Kidney epithelial cell (primary cell): ENCODE data around the gene MCRS1. TPM values are rescaled to one million over a fixed set of nuclear protein-coding genes. Genes with fewer than 3 reads are reported as not detected.

Experiments
- DNase-seq: peaks from one replicate; pipeline ENCODE4 v3.0.0-alpha.2; 2010; ENCODE audit warnings: low read depth
- H3K27me3 ChIP-seq: 2 replicates; pipeline ENCODE4 v1.6.0; 2011; ENCODE audit warnings: low read length; ENCODE audit not compliant: control insufficient read depth, insufficient read depth
- H3K36me3 ChIP-seq: 2 replicates; pipeline ENCODE4 v1.5.1; 2011; ENCODE audit warnings: low read length; ENCODE audit not compliant: control insufficient read depth, insufficient read depth
- H3K4me3 ChIP-seq: 2 replicates; pipeline ENCODE4 v1.5.1; 2011; ENCODE audit warnings: low read depth, mild to moderate bottlenecking, control low read depth, low read length
- total RNA-seq: library from RNA; depleted of rRNA; stranded (reverse); fragments of >200 nt; gene quantifications from 2 replicates; pipeline ENCODE4 v1.2.3, GENCODE V29; 2015
- TF ChIP-seq, protein P1 (sequence below): IDR thresholded peaks from 2 replicates; pipeline ENCODE4 v1.5.1; 2011; ENCODE audit warnings: mild to moderate bottlenecking, moderate library complexity, low read length, control low read depth, inconsistent platforms; ENCODE audit not compliant: insufficient read depth, poor library complexity, severe bottlenecking

MCRS1 gene
- total RNA-seq, 1 donor from 2014 or later = 79.7 TPM

DNA sequence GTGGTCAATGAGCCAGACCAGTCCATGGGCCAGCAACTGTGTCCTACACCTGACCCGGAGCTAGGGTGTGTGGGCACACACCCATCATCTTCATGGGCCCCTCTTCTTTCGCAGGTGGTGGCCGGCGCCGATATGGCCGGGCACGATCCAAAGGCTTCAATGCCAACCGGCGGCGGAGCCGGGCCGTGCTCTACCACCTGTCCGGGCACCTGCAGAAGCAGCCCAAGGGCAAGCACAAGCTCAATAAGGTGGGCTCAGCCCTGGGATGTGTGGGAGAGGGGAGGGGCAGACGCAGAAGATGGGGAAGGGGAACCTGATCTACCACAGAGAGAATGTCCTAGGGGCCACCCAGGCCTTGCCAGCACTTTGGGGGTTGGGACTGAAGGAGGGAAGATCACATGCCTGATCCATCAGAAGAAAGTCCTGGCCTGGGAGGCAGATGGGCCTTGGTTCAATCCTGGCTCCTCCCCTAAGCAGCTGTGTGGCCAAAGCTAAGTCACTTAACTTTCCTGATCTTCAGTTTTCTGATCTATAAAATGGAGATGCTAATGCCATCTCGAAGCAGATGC, 25.3 kb downstream of the MCRS1 start:
- no peaks in the 10 kb centered on the region for H3K36me3 ChIP-seq

DNA sequence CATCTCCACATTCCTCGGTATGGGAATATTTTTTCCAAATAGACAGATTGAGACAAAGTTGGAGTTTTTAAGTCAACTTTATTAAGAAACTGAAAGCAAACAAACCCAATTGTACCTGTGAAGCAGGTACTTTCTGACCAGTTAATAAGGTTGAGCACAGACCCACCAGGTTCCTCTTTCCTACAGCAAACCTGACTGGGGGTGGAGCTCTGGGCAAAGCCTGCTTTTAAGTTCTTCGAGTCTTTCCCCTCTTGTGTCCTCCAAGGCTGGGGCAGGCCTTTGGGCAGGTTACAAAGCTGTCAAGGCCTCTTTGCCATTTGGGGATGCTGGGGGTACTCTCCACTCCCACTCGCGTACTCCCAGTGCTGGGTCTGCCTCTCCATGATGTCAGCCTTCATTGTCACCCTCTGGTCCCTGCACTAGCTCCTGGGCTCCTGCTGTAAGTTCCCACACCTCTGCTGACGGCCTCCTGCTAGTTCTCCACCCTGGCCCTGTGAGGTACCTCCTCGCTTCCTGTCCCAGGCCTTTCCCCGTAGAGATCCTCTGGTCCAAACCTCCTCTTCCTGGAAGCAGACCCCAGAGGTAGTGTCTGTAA, 25.9 kb downstream of the MCRS1 start:
- peaks cover 72% of the 10 kb centered on the region for H3K27me3 ChIP-seq
- DNase-seq = no peak
- H3K4me3 ChIP-seq = no peak overlapping the region
- TF ChIP-seq, protein P1, sequence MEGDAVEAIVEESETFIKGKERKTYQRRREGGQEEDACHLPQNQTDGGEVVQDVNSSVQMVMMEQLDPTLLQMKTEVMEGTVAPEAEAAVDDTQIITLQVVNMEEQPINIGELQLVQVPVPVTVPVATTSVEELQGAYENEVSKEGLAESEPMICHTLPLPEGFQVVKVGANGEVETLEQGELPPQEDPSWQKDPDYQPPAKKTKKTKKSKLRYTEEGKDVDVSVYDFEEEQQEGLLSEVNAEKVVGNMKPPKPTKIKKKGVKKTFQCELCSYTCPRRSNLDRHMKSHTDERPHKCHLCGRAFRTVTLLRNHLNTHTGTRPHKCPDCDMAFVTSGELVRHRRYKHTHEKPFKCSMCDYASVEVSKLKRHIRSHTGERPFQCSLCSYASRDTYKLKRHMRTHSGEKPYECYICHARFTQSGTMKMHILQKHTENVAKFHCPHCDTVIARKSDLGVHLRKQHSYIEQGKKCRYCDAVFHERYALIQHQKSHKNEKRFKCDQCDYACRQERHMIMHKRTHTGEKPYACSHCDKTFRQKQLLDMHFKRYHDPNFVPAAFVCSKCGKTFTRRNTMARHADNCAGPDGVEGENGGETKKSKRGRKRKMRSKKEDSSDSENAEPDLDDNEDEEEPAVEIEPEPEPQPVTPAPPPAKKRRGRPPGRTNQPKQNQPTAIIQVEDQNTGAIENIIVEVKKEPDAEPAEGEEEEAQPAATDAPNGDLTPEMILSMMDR = no peak
- H3K36me3 ChIP-seq = no peaks in the 10 kb centered on the region

More for the DNA sequence above, 25.3 kb downstream of the MCRS1 start:
- no peak for DNase-seq
- Histone ChIP-seq H3K27me3 (peaks cover 72% of the 10 kb centered on the region), H3K4me3 (no peak overlapping the region)
- TF ChIP-seq, protein P1 = no peak

DNA sequence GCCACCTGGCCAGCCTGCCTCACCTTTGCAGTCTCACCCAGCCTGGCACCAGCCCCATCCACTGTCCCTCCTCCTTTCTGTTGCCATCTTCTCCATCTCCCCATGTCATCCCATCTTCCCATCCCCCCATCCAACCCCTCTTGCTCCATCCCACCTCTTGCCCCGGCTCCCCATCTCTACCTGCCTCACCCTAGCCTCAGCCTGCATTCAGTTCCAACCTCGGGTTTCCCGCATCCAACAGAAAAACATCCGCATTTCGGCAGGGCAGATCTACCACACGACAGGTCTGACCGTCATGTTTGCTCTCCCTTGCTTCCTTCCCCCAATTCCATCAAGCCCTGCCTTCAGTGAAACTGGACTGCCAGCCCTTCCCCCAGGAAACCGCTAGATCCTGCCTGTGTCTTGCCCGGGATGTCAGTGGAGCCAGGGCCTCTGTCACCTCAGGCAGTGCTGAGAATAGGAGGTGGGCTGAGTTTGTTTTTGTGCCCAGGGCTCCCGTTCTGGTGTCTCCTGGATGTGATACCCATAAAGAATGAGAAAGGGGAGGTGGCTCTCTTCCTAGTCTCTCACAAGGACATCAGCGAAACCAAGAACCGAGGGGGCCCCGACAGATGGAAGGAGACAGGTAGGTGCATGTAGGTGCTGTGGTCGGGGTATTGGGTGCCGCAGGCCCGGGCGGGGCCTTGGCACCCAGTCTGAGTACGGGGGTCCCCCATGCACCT, 26.6 kb downstream of the MCRS1 start:
- Histone ChIP-seq H3K4me3 (no peak overlapping the region), H3K36me3 (no peaks in the 10 kb centered on the region), H3K27me3 (peaks cover 71% of the 10 kb centered on the region)
- DNase-seq = no peak
- TF ChIP-seq, protein P1 = no peak

DNA sequence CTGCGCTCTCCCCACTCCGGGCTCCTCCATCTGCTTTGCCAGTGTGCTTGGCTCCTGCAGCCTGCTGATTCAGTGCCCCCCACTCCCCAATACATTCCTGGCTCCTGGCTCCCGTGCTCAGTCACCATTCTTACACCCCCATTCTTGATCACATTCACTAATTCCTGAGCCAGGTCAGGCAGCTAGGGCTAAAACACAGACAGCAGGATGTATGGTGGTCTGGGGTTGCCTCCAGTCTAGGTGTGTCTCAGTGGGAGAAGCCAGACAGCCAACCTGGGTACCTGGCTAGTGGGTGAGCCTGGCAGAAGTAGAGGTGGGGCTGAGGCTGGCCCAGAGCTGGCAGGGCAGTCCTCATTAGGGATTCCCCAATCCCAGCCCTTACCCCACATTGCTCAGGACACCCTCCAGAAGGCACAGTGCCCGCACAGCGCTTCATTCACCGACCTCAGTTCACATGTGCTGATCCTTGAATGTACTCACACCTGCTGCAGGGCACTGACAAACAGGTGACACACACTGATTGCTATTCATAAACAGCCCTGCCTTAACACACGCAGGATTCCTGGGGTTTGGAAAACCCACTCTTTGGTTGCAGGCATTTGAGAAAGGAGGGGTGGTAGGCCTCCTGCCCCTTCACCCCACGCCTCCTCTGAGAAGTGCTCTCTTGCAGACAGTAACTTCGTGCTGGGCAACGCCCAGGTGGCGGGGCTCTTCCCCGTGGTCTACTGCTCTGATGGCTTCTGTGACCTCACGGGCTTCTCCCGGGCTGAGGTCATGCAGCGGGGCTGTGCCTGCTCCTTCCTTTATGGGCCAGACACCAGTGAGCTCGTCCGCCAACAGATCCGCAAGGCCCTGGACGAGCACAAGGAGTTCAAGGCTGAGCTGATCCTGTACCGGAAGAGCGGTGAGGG, 27.5 kb downstream of the MCRS1 start:
- TF ChIP-seq, protein P1 = no peak
- H3K4me3 ChIP-seq = no peak overlapping the region
- peaks cover 63% of the 10 kb centered on the region for H3K27me3 ChIP-seq

DNA sequence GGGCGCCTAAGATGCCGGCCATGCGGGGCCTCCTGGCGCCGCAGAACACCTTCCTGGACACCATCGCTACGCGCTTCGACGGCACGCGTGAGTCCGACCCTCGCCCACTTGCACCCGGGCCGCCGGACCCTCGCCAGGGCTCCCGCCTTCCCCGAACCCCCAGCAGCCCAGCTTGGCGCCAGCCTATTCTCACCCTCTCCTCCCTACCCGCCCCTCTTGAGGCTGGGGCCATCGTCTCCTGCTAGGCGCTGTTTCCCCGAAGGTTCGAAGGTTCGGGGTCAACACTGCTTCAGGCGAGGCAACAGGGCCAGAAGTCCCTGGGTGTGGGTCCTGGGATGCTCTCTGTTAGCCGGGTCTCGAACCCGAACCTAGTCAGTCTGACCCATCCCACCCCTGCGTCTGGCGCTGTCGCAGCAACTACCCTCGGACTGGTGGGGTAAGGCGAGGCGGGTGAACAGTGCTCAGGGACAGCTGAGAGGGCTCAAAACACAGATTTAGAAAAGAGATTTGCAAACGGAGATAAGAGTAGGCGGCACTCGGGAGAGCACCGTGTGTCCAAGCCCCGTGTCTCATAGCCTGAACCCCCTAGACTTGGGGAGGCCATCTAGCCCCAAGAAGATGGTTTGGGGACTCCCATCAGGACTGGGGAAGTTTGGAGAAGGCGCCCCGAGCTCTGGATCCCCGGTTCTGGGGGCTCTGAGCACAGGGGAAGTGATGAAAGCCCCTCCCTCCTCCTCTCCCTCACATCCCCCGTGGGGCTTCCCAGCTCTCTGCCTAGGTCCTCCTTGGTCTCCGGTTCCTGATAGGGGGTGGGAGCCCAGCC, 28.3 kb downstream of the MCRS1 start:
- Histone ChIP-seq H3K4me3 (no peak overlapping the region), H3K36me3 (no peaks in the 10 kb centered on the region), H3K27me3 (peaks cover 61% of the 10 kb centered on the region)
- TF ChIP-seq, protein P1 = no peak
- DNase-seq = no peak

More for the DNA sequence above, 27.5 kb downstream of the MCRS1 start:
- no peaks in the 10 kb centered on the region for H3K36me3 ChIP-seq
- no peak for DNase-seq
